ENCODE measurements around the gene CDC27.
"Not testable (repeated sequence)": the region's sequence is repeated elsewhere in the genome, so short reads cannot be mapped to it uniquely, and the experiment has no call there.

The CDC27 gene

DNA sequence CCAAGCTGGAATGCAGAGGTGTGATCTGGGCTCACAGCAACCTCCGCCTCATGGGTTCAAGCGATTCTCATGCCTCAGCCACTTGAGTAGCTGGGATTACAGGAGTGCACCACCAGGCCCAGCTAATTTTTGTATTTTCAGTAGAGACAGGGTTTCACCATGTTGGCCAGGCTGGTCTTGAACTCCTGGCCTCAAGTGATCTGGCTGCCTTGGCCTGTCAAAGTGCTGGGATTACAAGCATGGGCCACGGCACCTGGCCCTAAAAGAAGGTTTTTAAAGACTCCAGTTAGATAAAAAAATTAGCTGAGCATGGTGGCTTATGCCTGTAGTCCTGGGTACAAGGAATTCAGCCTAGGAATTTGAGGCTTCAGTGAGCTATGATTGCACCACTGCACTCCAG is 62.3 kb downstream of the CDC27 start:
- DNase-seq, result not testable (repeated sequence)

DNA sequence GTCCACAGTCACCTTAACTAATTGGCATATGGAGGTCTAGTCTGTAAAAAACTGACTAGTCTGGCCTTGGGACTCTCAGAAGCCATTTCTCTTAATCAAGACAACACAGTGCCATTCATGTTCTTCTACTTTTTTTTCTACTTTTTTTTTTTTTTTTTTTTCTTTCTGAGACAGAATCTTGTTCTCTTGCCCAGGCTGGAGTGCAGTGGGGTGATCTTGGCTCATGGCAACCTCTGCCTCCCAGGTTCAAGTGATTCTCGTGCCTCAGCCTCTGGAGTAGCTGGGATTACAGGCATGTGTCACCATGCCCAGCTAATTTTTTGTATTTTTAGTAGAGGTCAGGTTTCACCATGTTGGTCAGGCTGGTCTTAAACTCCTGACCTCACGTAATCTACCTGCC is 65.8 kb downstream of the CDC27 start:
- not testable (repeated sequence) for DNase-seq

DNA sequence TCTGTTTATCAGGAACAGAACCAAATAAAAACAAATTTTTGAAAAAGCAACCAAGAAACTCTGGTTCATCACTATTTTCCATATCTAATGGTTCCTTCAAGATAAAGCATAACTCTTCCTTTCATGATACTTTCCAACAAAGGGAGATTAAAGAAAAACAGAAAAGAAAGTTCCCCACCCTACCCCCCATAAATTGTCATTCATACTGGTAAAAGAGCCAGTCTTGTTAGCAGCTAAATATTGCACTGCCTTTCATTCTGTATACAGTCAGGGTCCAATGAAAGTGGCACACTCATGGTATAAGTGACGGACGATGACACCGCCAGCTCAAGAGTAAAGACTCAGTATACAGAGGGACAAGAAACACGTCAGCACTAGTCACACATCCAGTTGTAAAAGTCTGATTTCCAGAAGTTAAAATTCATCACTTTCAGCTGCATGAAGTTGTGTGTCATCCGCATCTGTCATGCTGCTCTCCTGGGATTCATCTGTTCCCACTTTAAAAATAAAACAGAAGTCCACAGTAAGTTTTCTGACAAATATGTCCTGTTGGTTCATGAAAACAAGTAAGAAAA is 68.5 kb downstream of the CDC27 start:
- no peak for DNase-seq

DNA sequence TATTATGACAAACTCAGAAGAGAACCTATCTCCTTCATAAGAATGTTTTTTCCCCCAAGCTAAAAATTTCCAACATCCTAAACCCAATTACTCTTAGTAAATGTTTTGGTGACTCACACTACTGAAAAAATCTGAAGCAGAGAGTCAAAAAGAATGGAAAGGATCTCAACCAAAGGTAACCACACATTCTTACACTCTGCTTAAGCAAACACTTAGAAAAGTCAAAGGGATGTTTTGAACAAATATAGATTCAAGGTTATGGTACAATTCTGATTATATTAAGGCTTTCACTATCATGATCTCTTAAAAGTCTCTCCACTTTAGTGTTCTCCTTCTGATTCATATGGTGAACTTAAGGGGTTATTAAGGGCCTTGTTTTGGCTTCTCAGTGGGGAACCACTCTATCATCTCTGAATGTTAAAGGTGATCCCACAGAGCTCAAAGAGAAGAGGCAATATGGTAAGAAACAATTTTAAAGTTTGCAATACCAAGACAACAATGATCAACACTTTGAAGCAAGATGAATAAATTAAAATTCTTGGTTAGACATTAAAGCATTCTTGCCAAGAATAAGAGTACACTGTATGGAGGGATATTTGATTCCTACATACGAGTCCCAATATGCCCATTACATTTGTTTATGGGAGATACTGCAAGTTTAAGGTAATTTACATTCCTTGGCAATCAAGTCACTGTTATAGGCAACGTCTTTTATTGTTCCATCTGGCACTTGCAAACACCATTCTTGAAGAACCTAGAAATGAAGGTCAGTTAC is 69.2 kb downstream of the CDC27 start:
- no peak for DNase-seq

DNA sequence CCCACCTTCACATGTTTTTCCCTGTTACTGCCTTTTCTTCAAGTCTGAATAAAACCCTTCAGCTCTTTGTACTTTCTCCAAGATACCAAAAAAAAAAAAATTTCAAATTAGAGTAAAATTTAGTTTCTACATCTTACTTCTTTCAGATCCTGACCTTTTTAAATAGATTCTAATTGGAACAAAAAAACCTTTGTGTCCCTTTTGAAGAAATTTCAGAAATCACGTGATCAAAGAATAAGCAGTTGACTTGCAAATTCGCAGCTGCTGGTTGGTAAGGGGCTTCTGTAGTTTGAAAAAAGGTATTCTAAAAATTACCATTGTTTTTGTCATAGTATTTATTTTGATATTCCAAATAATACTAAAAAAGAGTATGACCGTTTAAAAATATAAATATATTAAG is 71.7 kb downstream of the CDC27 start:
- no peak for DNase-seq

DNA sequence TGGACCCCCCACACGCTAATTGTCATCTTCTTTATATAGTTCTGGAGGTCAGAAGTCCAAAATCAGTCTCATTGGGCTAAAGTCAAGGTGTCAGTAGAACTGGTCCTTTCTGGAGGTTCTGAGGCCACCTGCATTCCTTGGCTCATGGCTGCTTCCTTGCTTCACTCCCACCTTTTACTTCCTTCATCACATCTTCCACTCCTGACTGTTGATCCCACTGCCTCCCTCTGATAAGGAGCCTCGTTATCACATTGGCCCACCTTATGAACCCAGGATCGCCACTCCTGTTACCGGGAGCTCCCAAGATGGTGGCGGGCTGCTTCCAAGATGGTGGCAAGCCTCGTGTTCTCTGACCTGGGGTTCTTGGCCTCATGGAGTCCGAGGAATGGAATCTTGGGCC is 83.0 kb downstream of the CDC27 start:
- no peak for DNase-seq

DNA sequence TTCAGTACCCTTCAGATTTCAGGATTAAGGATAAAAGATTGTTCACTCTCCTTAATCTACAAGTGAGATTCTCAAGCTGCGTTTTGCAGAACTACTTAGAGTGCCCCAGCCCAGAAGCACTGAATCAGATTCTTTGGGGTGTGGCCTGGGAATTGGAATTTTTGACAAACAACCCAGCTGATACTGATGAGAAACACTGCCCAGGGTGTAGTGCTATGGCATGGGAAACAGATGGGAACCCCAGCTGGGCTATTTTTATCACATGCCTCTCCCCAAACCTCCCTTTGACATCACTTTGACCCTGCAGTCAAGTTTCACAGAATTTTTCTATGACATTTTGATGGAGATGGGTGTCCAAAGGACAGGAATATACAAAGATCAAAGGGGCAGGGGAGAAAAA is 83.8 kb downstream of the CDC27 start:
- not testable (repeated sequence) for DNase-seq

DNA sequence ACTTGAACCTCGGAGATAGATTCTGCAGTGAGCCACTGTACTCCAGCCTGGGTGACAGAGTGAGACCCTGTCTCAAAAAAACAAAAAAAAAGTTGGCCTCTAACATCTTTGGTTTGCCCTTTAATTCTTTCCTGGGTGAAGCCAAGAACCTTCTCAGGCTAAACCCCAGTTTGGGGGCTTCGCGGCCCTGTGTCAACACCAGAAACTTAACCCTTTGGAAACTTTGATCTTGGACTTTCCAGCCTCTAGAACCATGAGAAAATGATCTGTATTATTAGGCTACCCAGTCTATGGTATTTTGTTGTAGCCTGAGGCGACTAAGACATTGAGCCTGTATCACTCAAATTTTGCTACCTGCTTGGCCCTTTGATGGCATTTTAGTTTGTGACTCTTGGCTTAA is 86.2 kb downstream of the CDC27 start:
- no peak for DNase-seq

DNA sequence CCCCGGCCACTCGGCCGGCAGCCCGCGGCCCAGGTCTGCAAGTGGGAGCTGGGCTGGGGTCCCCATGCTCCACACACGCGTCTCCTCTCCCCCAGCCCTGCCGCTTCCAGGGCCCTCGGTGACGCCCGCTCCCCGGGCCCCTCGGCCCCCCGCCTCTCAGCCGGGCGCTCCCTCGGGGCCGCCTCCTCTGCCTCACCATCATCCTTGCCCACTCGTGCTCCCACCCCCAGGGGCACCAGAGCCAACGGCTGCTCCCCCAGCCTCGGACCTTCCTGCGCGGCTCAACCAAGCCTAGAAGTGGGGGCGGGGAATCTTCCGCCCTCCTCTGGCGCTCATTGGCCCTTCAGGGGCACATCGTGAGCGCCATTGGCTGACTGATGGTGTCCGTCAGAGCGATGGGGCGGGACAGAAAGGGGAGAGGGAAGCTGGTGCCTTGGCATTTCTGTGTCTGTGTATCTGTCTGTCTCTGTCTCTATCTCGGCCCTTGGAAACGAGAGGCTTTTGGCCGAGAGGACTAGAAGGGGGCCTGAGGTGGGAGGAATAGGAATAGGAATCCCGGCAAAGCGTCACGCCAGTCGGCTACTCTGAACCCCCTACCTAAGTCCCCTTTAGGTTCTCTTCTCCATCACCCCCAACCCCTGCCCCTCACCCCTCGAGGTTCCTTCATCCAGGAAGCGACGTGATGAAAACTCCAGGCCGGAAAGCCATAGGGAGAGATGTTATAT is 88.9 kb downstream of the CDC27 start:
- peak; percentile 97 for DNase-seq

DNA sequence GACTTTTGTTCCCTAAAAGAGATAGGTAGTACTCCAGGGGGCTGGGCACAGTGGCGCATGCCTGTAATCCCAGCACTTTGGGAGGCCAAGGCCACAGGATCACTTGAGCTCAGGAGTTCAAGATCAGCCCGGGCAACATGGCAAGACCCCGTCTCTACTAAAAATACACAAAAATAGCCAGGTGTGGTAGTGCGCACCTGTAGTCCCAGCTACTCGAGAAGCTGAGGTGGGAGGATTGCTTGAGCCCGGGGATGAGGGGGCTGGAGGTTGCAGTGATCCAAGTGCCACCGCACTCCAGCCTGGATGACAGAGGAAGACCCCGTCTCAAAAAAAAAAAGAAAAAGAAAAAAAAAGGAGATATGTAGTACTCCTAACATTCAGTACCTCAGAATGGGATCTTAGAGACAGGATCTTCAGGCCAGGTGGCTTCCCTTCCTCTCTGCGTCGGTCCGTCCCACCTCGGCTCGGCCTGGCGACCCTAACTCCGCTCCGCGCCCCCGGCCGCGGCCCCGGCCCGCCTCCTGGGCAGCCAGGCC is 89.6 kb downstream of the CDC27 start:
- DNase-seq, result peak; percentile 59

DNA sequence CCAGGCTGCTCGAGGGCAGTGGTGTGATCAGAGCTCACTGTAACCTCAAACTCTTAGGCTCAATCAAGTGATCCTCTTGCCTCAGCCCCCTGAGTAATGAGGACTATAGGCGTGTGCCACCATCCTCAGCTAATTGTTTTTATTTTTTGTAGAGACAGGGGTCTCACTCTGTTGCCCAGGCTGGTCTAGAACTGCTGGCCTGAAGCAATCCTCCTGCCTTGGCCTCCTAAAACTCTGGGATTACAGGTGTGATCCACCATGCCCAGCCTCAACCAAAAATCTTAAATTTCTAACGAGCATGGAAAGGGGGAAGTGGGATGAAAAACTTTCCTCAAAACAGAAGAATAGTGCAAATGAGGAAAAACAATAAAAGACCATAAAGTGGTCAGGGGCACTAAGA is 92.8 kb downstream of the CDC27 start:
- DNase-seq, result no peak

DNA sequence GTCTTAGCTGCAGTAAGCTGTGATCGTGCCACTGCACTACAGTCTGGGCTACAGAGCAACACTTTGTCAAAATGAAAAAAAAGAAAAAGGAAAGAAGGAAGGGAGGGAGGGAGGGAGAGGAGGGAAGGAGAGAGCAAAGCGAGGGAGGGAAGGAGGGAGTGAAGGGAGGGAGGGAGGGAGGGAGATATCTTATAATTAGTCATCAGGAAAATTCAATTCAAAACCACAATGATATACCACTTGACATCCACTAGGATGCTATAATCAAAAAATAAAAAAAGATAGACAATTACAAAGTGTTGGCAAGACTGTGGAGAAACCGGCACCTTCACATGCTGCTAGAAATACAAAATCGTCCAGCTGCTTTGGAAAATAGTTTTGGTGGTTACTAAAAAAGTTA is 93.8 kb downstream of the CDC27 start:
- no peak for DNase-seq

DNA sequence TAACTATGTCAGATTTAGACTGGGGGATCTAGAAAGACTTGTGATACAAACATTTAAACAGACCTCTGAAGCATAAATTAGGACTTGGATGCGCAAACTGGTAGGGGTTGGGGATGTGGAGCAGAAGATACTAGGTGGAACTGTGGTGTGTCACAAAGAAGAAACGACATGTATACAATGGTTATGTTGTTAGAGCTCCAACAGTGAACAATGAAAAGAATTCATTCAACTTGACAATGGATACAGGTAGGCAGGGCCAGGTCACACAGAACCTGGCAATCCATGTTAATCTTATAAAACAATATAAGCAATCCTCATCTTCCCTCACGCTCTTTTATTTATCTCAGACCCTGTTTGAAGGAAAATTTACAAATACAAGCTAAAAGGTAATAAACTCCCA is 102.0 kb downstream of the CDC27 start:
- no peak for DNase-seq

DNA sequence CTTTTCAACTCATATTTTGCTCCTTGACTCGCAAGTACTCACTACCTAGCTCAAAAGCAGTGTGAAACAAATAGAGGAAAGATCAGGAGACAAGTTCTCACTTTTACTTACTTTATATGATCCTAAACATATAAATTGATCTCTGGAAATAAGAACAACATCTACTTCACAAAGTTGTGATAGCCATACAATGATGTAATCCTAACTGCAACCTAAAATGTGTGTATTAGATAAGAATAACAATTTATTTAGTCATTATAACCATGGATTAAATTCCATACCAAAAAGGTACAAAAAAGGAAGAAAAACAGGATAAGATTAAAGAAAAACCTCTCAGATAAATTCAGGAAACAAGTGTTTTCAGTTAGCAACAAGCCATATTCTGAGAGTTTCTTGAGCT is 103.4 kb downstream of the CDC27 start:
- no peak for DNase-seq

DNA sequence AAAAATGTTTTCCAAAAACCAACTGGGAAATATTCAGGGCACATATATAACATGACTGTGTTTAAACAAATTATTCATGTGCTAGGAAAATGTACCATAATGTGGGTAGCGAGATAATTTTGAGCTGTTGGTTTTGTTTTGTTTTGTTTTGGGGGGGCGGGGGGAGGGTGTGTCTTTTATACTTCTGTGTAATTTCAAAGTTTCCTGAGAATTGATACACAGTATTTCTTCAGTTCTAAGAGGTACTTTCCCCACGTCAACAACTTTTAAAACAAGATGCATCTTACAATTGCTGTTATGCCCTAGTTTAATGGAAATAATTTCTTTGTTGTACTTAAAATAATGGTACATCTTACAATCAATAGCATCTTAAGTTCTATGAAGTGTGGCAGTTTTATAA is 110.3 kb downstream of the CDC27 start:
- DNase-seq, result no peak

DNA sequence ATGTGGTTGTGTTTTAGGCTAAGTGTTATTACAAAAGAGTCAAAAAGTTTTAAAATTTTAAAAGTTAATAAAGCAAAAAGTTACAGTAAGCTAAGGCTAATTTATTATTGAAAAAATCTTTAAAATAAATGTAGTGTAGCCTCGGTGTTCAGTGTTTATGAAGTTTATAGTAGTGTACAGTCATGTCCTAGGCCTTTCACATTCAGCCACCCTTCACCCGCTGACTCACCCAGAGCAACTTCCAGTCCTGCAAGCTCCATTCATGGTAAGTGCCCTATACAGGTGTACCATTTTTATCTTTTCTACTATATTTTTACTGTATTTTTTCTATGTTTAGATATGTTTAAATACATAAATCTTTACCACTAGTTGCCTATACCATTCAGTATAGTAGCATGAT is 111.5 kb downstream of the CDC27 start:
- no peak for DNase-seq

DNA sequence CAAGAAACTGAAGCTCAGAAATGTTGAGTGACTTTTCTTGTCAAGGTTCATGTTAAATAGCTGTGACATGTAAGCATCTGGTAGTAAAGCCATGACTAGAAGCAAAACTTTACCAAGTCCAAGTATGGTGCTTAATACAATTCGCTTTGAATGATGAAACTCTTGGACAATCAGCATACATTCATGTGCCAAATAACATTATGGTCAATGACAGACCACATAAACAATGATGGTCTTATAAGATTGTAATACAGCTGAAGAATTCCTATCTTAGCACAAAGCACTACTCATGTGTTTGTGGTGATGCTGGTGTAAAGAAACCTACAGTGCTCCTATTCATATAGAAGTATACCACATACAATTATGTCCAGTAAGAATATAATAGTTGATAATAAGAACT is 112.9 kb downstream of the CDC27 start:
- no peak for DNase-seq

DNA sequence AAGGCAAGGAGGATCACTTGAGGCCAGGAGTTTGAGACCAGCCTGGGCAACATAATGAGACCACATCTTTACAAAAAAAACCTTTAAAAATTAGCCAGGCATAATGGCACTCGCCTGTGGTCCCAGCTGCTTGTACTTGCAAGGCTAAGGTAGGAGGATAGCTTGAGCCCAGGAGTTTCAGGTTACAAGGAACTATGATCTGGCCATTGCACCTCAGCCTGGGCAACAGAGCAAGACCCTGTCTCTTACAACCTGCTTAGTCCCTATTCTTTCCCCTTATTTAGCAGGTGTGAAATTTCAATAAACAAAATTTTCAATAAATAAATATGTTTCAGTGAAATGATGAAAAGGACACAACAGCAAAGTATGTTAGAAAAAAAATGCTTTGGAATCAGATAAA is 114.7 kb downstream of the CDC27 start:
- not testable (repeated sequence) for DNase-seq

DNA sequence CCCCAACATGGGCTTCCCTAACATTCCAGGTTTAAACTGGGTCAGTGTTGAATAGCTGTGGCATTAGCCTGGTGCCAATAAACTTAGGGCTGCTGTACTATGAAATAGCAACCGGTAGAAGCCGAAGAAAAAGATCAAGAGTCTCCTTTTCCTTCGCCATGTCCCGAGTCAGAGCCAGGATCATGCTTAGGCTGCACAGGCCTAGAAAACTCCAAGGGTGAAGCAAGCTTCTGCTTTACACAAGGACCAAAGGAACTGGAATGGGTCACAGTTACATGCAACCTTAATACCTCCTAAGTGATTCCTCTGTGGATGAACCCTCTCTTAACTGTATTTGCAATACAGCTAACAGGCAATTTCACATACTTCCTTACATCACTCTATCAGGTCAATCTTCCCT is 115.5 kb downstream of the CDC27 start:
- DNase-seq, result not testable (repeated sequence)

DNA sequence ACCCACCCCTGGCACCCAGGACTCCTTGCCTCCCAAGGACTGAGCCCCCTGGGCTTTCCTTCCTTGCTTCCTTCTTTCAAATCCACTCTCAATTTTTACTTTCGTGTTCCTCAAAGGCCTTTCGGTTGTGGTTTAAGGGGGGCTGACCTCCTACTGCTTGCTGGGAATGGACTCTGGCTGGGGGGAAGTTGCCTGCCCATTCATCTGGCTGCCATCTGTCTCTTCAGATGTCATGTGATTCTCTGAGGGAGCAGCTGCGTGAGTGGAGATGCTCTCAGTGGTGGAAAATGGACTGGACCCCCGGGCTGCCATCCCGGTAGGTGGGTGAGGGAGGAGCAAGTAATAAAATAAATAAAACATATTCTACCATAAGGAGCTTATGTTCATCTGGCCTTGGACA is 116.2 kb downstream of the CDC27 start:
- DNase-seq, result peak; percentile 83

DNA sequence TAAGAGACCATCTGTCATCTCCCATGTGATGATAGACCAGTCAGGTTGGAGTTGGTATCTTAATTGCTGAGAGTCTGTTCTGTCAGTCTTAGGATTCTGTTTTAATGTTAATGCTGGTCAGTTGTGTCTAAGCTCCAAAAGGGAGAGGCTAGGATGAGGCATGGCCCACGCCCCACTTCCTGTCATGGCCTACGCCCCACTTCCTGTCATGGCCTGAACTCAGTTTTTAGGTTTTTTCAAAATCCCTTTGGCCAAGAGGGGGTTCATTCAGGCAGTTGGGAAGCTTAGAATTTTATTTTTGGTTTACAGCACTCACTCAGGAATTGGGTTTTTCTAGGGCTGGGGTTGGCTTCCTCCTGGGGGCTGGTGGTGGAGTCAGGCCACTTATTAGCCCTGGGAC is 117.9 kb downstream of the CDC27 start:
- not testable (repeated sequence) for DNase-seq

DNA sequence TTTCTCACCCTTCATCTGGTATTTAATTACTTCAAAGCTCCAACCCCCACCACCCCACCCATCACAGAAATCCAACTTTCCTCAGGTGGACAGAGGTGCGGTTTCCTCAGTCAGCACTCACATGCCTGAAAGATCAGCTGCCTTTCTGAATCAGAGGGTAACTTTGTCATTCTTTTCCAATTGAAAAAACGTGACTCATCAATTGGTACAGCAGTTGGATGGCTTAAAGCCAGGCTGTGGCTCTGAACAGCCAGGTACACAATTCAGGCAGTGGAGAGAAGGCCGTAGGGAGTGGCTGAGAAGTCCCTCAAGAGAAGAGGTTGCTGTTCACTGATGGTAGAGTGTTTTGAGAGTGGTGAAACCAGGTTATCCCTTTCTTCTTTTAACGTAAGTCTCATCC is 118.8 kb downstream of the CDC27 start:
- DNase-seq, result peak; percentile 51

All from NCI-H69 (cell line).